ENCODE data around the gene CPE.
A peak's percentile ranks its signal among the peaks of the same experiment; 100 is the strongest.

The CPE gene

DNA sequence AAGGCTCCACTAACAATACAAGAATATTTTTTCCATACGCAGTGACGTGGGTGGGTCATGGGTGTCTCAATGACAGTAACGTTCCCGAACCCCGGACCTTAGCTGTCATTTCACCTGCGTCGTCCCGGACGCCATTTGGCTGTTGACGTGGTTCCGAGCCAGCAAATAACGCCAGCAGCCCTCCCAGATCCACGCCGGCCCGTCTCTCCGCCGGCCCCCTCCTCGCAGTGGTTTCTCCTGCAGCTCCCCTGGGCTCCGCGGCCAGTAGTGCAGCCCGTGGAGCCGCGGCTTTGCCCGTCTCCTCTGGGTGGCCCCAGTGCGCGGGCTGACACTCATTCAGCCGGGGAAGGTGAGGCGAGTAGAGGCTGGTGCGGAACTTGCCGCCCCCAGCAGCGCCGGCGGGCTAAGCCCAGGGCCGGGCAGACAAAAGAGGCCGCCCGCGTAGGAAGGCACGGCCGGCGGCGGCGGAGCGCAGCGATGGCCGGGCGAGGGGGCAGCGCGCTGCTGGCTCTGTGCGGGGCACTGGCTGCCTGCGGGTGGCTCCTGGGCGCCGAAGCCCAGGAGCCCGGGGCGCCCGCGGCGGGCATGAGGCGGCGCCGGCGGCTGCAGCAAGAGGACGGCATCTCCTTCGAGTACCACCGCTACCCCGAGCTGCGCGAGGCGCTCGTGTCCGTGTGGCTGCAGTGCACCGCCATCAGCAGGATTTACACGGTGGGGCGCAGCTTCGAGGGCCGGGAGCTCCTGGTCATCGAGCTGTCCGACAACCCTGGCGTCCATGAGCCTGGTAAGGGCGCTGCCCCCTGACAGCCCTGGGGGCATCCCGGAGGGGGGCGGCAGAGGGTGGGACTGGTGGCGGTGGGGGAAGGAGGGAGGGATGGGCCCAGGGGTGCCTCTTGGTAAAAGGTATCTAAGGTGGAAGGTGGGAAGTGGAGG, at the start of gene CPE:
Gene CPE (plus strand): TSS at position 264 of the 933 bp plus-strand sequence. CDS start 214 bp downstream, at position 478.
- TF ChIP-seq CTCF (IDR thresholded peaks at IDR 0.05; ENCODE audit: low read length, missing control alignments) = peak; percentile 48
- DNase-seq (ENCODE audit: low read depth) = peak; percentile 76
- H3K4me3 ChIP-seq (replicated peaks; ENCODE audit: low read depth, low read length) = peak within 1 kb of the TSS; percentile 57

GRCh38 chr4:165330071-165330470, 48.7 kb upstream of the CPE start:
- peak overlapping the region; percentile 85 for H3K4me3 ChIP-seq (replicated peaks; ENCODE audit: low read depth, low read length)
- no peak for DNase-seq (ENCODE audit: low read depth)
- no peak for TF ChIP-seq CTCF (IDR thresholded peaks at IDR 0.05; ENCODE audit: low read length, missing control alignments)

- H3K4me3 ChIP-seq (replicated peaks; ENCODE audit: low read depth, low read length) = peak overlapping the region; percentile 85
- DNase-seq (ENCODE audit: low read depth) = no peak
- no peak for TF ChIP-seq CTCF (IDR thresholded peaks at IDR 0.05; ENCODE audit: low read length, missing control alignments)
Observed at GRCh38 chr4:165330666-165331065, 48.1 kb upstream of the CPE start.

DNA sequence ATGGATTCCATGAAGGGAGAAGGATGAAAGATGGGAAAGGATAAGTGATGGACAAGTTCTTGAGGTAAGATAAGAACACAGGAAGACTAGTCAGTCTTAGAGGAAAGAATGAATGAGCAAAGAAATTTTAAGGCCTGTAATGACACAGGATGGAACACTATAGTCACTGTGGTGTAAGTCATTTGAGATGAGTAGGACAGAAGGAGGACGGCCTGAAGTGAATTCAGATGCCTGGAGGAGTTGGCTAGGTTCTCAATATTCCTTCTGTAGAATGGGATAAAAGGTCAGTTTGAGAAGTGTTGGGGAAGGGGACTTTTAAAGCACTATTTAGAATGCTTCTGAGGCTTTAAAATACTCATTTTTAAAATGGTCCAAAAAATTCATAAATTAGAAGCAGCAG, 47.4 kb upstream of the CPE start:
- H3K4me3 ChIP-seq (replicated peaks; ENCODE audit: low read depth, low read length) = peak overlapping the region; percentile 85
- TF ChIP-seq CTCF (IDR thresholded peaks at IDR 0.05; ENCODE audit: low read length, missing control alignments) = no peak
- no peak for DNase-seq (ENCODE audit: low read depth)

GRCh38 chr4:165331823-165332222, 47.0 kb upstream of the CPE start:
- H3K4me3 ChIP-seq (replicated peaks; ENCODE audit: low read depth, low read length) = peak overlapping the region; percentile 85
- no peak for TF ChIP-seq CTCF (IDR thresholded peaks at IDR 0.05; ENCODE audit: low read length, missing control alignments)

DNA sequence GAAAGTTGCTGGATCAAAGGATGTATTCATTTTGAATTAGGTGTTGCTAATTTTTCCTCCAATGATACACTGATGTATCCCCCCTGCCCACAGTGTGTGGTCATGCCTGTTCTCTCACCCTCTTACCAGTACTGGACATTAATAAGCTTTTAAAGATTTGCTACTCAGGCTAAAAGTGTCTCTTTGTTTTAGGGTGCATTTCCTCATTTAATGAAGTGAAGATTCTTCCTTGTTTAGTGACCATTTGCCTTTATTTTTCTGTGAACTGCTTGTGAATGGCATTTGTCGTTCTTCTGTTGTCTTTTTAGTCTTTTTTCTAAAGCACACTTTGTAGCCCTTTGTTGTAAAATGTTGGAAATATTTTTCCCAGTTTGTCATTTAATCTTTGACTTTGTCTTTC, 46.3 kb upstream of the CPE start:
- H3K4me3 ChIP-seq (replicated peaks; ENCODE audit: low read depth, low read length) = peak overlapping the region; percentile 85
- TF ChIP-seq CTCF (IDR thresholded peaks at IDR 0.05; ENCODE audit: low read length, missing control alignments) = no peak
- DNase-seq (ENCODE audit: low read depth) = no peak

More at GRCh38 chr4:165331823-165332222, 47.0 kb upstream of the CPE start:
- DNase-seq (ENCODE audit: low read depth) = no peak
